ENCODE data around the gene EML1.

EML1 gene

GRCh38 chr14:99775351-99775750 is 17.9 kb upstream of the EML1 start:
- no peaks in the 10 kb centered on the region for H3K79me1 ChIP-seq (ENCODE audit: low read length)
- DNase-seq = no peak
- H3K4me2 ChIP-seq (ENCODE audit: low read length) = no peak overlapping the region
- H3K9ac ChIP-seq (ENCODE audit: low read length) = no peak overlapping the region
- H4K8ac ChIP-seq (ENCODE audit: low read depth, low read length) = no peak overlapping the region
- no peaks in the 10 kb centered on the region for H3K4me1 ChIP-seq (ENCODE audit: control insufficient read depth, low read depth, low read length)
- H3K23ac ChIP-seq (ENCODE audit: low read length) = no peak overlapping the region
- no peaks in the 10 kb centered on the region for H3K27me3 ChIP-seq (ENCODE audit: insufficient read depth, low read length, poor library complexity)
- no peak overlapping the region for H2BK5ac ChIP-seq (ENCODE audit: low read length)
- H3K36me3 ChIP-seq (ENCODE audit: control insufficient read depth, insufficient read depth, low read length) = no peaks in the 10 kb centered on the region
- whole genome bisulfite sequencing (ENCODE audit: extremely low coverage, insufficient coverage, low lambda C conversion rate) = no CpG with 5 or more reads among the region's 9 CpGs
- no peak overlapping the region for H3K18ac ChIP-seq (ENCODE audit: low read length)
- H3K4ac ChIP-seq (ENCODE audit: low read depth, low read length) = no peak overlapping the region
- no peak overlapping the region for H2AK5ac ChIP-seq (ENCODE audit: low read length)
- H3K56ac ChIP-seq (ENCODE audit: low read length) = no peak overlapping the region
- H3K27ac ChIP-seq (ENCODE audit: low read depth, low read length) = no peak overlapping the region
- H4K5ac ChIP-seq (ENCODE audit: low read length) = no peak overlapping the region
- no peaks in the 10 kb centered on the region for H3K79me2 ChIP-seq (ENCODE audit: control insufficient read depth, insufficient read depth, low read length)
- no peak overlapping the region for H3K4me3 ChIP-seq (ENCODE audit: low read length)
- no peak overlapping the region for H2BK15ac ChIP-seq (replicated peaks; ENCODE audit: low read depth)
- no peak overlapping the region for H2BK120ac ChIP-seq (ENCODE audit: low read depth, low read length)

GRCh38 chr14:99777951-99778350 is 15.3 kb upstream of the EML1 start:
- H3K9ac ChIP-seq (ENCODE audit: low read length) = no peak overlapping the region
- H3K56ac ChIP-seq (ENCODE audit: low read length) = no peak overlapping the region
- no peak overlapping the region for H3K27ac ChIP-seq (ENCODE audit: low read depth, low read length)
- H3K79me1 ChIP-seq (ENCODE audit: low read length) = no peaks in the 10 kb centered on the region
- no peak overlapping the region for H2BK15ac ChIP-seq (replicated peaks; ENCODE audit: low read depth)
- H3K4ac ChIP-seq (ENCODE audit: low read depth, low read length) = no peak overlapping the region
- H3K79me2 ChIP-seq (ENCODE audit: control insufficient read depth, insufficient read depth, low read length) = no peaks in the 10 kb centered on the region
- H3K4me2 ChIP-seq (ENCODE audit: low read length) = no peak overlapping the region
- no peak overlapping the region for H4K8ac ChIP-seq (ENCODE audit: low read depth, low read length)
- no peak overlapping the region for H3K4me3 ChIP-seq (ENCODE audit: low read length)
- no peak overlapping the region for H3K23ac ChIP-seq (ENCODE audit: low read length)
- H3K4me1 ChIP-seq (ENCODE audit: control insufficient read depth, low read depth, low read length) = no peaks in the 10 kb centered on the region
- no peak overlapping the region for H2BK120ac ChIP-seq (ENCODE audit: low read depth, low read length)
- H4K5ac ChIP-seq (ENCODE audit: low read length) = no peak overlapping the region
- DNase-seq = no peak
- H3K18ac ChIP-seq (ENCODE audit: low read length) = no peak overlapping the region
- no peak overlapping the region for H2AK5ac ChIP-seq (ENCODE audit: low read length)
- WGBS (ENCODE audit: extremely low coverage, insufficient coverage, low lambda C conversion rate) = no CpG with 5 or more reads among the region's 2 CpGs
- no peaks in the 10 kb centered on the region for H3K36me3 ChIP-seq (ENCODE audit: control insufficient read depth, insufficient read depth, low read length)
- H2BK5ac ChIP-seq (ENCODE audit: low read length) = no peak overlapping the region
- no peaks in the 10 kb centered on the region for H3K27me3 ChIP-seq (ENCODE audit: insufficient read depth, low read length, poor library complexity)

DNA sequence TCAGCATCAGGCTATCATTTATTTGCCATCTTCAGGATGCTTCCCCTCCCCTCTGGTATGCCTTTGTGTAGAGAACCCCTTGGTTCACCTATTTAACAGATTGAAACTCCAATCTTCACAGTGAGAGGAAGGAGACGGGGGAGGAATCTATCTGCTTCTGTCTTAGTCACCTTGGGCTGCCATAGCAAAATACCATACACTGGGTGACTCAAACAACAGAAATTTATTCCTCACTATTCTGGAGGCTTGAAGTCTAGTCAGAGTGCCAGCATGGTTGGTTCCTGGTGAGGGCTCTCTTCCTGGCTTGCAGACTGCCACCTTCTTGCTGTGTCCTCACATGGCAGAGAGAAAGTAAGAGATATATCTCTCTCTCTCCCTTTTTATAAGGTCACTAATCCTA is 13.5 kb upstream of the EML1 start:
- no peak overlapping the region for H2BK5ac ChIP-seq (ENCODE audit: low read length)
- no peak overlapping the region for H3K18ac ChIP-seq (ENCODE audit: low read length)
- H3K79me1 ChIP-seq (ENCODE audit: low read length) = no peaks in the 10 kb centered on the region
- no peaks in the 10 kb centered on the region for H3K27me3 ChIP-seq (ENCODE audit: insufficient read depth, low read length, poor library complexity)
- H2BK15ac ChIP-seq (replicated peaks; ENCODE audit: low read depth) = no peak overlapping the region
- H3K4me3 ChIP-seq (ENCODE audit: low read length) = no peak overlapping the region
- H3K4me2 ChIP-seq (ENCODE audit: low read length) = no peak overlapping the region
- H4K5ac ChIP-seq (ENCODE audit: low read length) = no peak overlapping the region
- H2AK5ac ChIP-seq (ENCODE audit: low read length) = no peak overlapping the region
- DNase-seq = peak; percentile 63
- H3K56ac ChIP-seq (ENCODE audit: low read length) = no peak overlapping the region
- no peak overlapping the region for H3K9ac ChIP-seq (ENCODE audit: low read length)
- no peak overlapping the region for H2BK120ac ChIP-seq (ENCODE audit: low read depth, low read length)
- no peak overlapping the region for H3K23ac ChIP-seq (ENCODE audit: low read length)
- no peaks in the 10 kb centered on the region for H3K4me1 ChIP-seq (ENCODE audit: control insufficient read depth, low read depth, low read length)
- no peak overlapping the region for H3K27ac ChIP-seq (ENCODE audit: low read depth, low read length)
- WGBS (ENCODE audit: extremely low coverage, insufficient coverage, low lambda C conversion rate) = no CpG with 5 or more reads among the region's 1 CpG
- H3K36me3 ChIP-seq (ENCODE audit: control insufficient read depth, insufficient read depth, low read length) = no peaks in the 10 kb centered on the region
- no peaks in the 10 kb centered on the region for H3K79me2 ChIP-seq (ENCODE audit: control insufficient read depth, insufficient read depth, low read length)
- no peak overlapping the region for H4K8ac ChIP-seq (ENCODE audit: low read depth, low read length)
- no peak overlapping the region for H3K4ac ChIP-seq (ENCODE audit: low read depth, low read length)

GRCh38 chr14:99780690-99781089 is 12.5 kb upstream of the EML1 start:
- no peak overlapping the region for H3K9ac ChIP-seq (ENCODE audit: low read length)
- H2BK120ac ChIP-seq (ENCODE audit: low read depth, low read length) = no peak overlapping the region
- H3K36me3 ChIP-seq (ENCODE audit: control insufficient read depth, insufficient read depth, low read length) = no peaks in the 10 kb centered on the region
- no peak overlapping the region for H3K18ac ChIP-seq (ENCODE audit: low read length)
- no peak overlapping the region for H2AK5ac ChIP-seq (ENCODE audit: low read length)
- no peaks in the 10 kb centered on the region for H3K4me1 ChIP-seq (ENCODE audit: control insufficient read depth, low read depth, low read length)
- no peak overlapping the region for H3K4ac ChIP-seq (ENCODE audit: low read depth, low read length)
- no peaks in the 10 kb centered on the region for H3K79me2 ChIP-seq (ENCODE audit: control insufficient read depth, insufficient read depth, low read length)
- H2BK5ac ChIP-seq (ENCODE audit: low read length) = no peak overlapping the region
- no peak overlapping the region for H3K4me2 ChIP-seq (ENCODE audit: low read length)
- no peak overlapping the region for H4K8ac ChIP-seq (ENCODE audit: low read depth, low read length)
- H3K27ac ChIP-seq (ENCODE audit: low read depth, low read length) = no peak overlapping the region
- no peak overlapping the region for H3K23ac ChIP-seq (ENCODE audit: low read length)
- no peak overlapping the region for H3K56ac ChIP-seq (ENCODE audit: low read length)
- no peaks in the 10 kb centered on the region for H3K27me3 ChIP-seq (ENCODE audit: insufficient read depth, low read length, poor library complexity)
- H2BK15ac ChIP-seq (replicated peaks; ENCODE audit: low read depth) = no peak overlapping the region
- no peak for DNase-seq
- no CpG with 5 or more reads among the region's 9 CpGs for WGBS (ENCODE audit: extremely low coverage, insufficient coverage, low lambda C conversion rate)
- no peak overlapping the region for H3K4me3 ChIP-seq (ENCODE audit: low read length)
- H3K79me1 ChIP-seq (ENCODE audit: low read length) = no peaks in the 10 kb centered on the region
- no peak overlapping the region for H4K5ac ChIP-seq (ENCODE audit: low read length)

DNA sequence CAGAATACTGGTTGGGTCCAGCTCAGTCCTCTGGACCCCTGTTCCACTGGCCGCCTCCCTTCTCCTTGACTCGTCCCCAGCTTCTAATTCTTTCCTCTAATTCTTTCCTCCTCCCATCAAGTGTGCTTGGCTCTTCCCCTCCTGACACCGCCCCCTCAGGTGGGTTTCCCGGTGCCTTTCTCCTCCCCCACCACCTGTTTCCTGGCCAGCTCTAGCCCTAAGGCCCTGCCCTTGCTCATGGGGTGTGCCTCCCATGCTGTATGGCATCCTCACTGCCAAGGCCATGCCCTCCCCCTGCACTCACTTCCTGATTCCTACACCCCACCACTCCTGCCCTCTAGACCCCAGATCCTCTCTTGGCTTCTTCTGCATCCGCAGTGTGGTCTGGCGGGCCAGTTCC is 12.1 kb upstream of the EML1 start:
- Histone ChIP-seq H2BK15ac (replicated peaks; ENCODE audit: low read depth) (no peak overlapping the region), H4K5ac (ENCODE audit: low read length) (no peak overlapping the region), H3K18ac (ENCODE audit: low read length) (no peak overlapping the region), H3K23ac (ENCODE audit: low read length) (no peak overlapping the region), H3K9ac (ENCODE audit: low read length) (no peak overlapping the region), H3K4me3 (ENCODE audit: low read length) (no peak overlapping the region), H2BK5ac (ENCODE audit: low read length) (no peak overlapping the region), H3K36me3 (ENCODE audit: control insufficient read depth, insufficient read depth, low read length) (no peaks in the 10 kb centered on the region), H3K27me3 (ENCODE audit: insufficient read depth, low read length, poor library complexity) (no peaks in the 10 kb centered on the region), H3K4me2 (ENCODE audit: low read length) (no peak overlapping the region), H2BK120ac (ENCODE audit: low read depth, low read length) (no peak overlapping the region), H2AK5ac (ENCODE audit: low read length) (no peak overlapping the region), H3K4me1 (ENCODE audit: control insufficient read depth, low read depth, low read length) (no peaks in the 10 kb centered on the region), H3K27ac (ENCODE audit: low read depth, low read length) (no peak overlapping the region), H4K8ac (ENCODE audit: low read depth, low read length) (no peak overlapping the region), H3K79me2 (ENCODE audit: control insufficient read depth, insufficient read depth, low read length) (no peaks in the 10 kb centered on the region), H3K56ac (ENCODE audit: low read length) (no peak overlapping the region), H3K4ac (ENCODE audit: low read depth, low read length) (no peak overlapping the region), H3K79me1 (ENCODE audit: low read length) (no peaks in the 10 kb centered on the region)
- no CpG with 5 or more reads among the region's 6 CpGs for WGBS (ENCODE audit: extremely low coverage, insufficient coverage, low lambda C conversion rate)
- no peak for DNase-seq

- Histone ChIP-seq H3K36me3 (ENCODE audit: control insufficient read depth, insufficient read depth, low read length) (no peaks in the 10 kb centered on the region), H3K27ac (ENCODE audit: low read depth, low read length) (no peak overlapping the region), H3K4me3 (ENCODE audit: low read length) (no peak overlapping the region), H3K56ac (ENCODE audit: low read length) (no peak overlapping the region), H3K4ac (ENCODE audit: low read depth, low read length) (no peak overlapping the region), H3K9ac (ENCODE audit: low read length) (no peak overlapping the region), H3K27me3 (ENCODE audit: insufficient read depth, low read length, poor library complexity) (no peaks in the 10 kb centered on the region), H4K8ac (ENCODE audit: low read depth, low read length) (no peak overlapping the region), H2BK15ac (replicated peaks; ENCODE audit: low read depth) (no peak overlapping the region), H2BK120ac (ENCODE audit: low read depth, low read length) (no peak overlapping the region), H3K4me2 (ENCODE audit: low read length) (no peak overlapping the region), H3K79me1 (ENCODE audit: low read length) (no peaks in the 10 kb centered on the region), H2AK5ac (ENCODE audit: low read length) (no peak overlapping the region), H2BK5ac (ENCODE audit: low read length) (no peak overlapping the region), H3K79me2 (ENCODE audit: control insufficient read depth, insufficient read depth, low read length) (no peaks in the 10 kb centered on the region), H3K4me1 (ENCODE audit: control insufficient read depth, low read depth, low read length) (no peaks in the 10 kb centered on the region), H3K18ac (ENCODE audit: low read length) (no peak overlapping the region), H3K23ac (ENCODE audit: low read length) (no peak overlapping the region), H4K5ac (ENCODE audit: low read length) (no peak overlapping the region)
- DNase-seq = no peak
- WGBS (ENCODE audit: extremely low coverage, insufficient coverage, low lambda C conversion rate) = no CpG with 5 or more reads among the region's 14 CpGs
Measured at GRCh38 chr14:99781853-99782610, 11.2 kb upstream of the EML1 start.
